SK-N-SH (cell line): ENCODE data around the gene PARP11.

Experiments
- EP300 ChIP-seq, 2 experiments: IDR thresholded peaks; 2 replicates each; pipeline versions ENCODE4 v1.4.0 to v1.6.1; 2012; ENCODE audit warnings: borderline replicate concordance in 1 of 2, low read depth in 1 of 2, low read length in 1 of 2
- EZH2phosphoT487 ChIP-seq: fragments of 200-600 bp; sonication (generic); IDR thresholded peaks from 2 replicates; pipeline ENCODE4 v1.6.1; 2017; ENCODE audit warnings: low read depth, mixed run types, mild to moderate bottlenecking, antibody characterized with exemption, moderate library complexity, borderline replicate concordance
- FOXM1 ChIP-seq: IDR thresholded peaks from 2 replicates; pipeline ENCODE4 v1.4.0; 2012; ENCODE audit warnings: low read depth, mild to moderate bottlenecking
- GABPA ChIP-seq: IDR thresholded peaks from 2 replicates; pipeline ENCODE4 v1.4.0; 2012; ENCODE audit warnings: low read depth, mild to moderate bottlenecking
- MXI1 ChIP-seq: IDR thresholded peaks from 2 replicates; pipeline ENCODE4 v1.6.1; 2012; ENCODE audit warnings: mild to moderate bottlenecking, low read depth, low read length, improper control_type of control experiment
- POLR2AphosphoS5 ChIP-seq: IDR thresholded peaks from 2 replicates; pipeline ENCODE4 v1.6.1; 2012; ENCODE audit warnings: low read depth, low read length
- RFX5 ChIP-seq: IDR thresholded peaks from 2 replicates; pipeline ENCODE4 v1.6.1; 2012; ENCODE audit warnings: mild to moderate bottlenecking, improper control_type of control experiment, low read length
- SIN3A ChIP-seq: IDR thresholded peaks from 2 replicates; pipeline ENCODE4 v1.6.1; 2012; ENCODE audit warnings: low read depth, mild to moderate bottlenecking, low read length, moderate library complexity, borderline replicate concordance
- TCF12 ChIP-seq: IDR thresholded peaks from 2 replicates; pipeline ENCODE4 v1.4.0; 2012
- TEAD4 ChIP-seq: IDR thresholded peaks from 2 replicates; pipeline ENCODE4 v1.4.0; 2012; ENCODE audit warnings: mild to moderate bottlenecking, borderline replicate concordance; ENCODE audit not compliant: insufficient read depth
- YY1 ChIP-seq: IDR thresholded peaks from 2 replicates; pipeline ENCODE4 v1.4.0; 2012; ENCODE audit warnings: low read depth, mild to moderate bottlenecking
- TF ChIP-seq, protein P1 (sequence below): fragments of 200-600 bp; sonication (generic); IDR thresholded peaks from 2 replicates; pipeline ENCODE4 v1.6.1; 2017; ENCODE audit warnings: antibody characterized with exemption, mild to moderate bottlenecking, moderate library complexity

DNA sequence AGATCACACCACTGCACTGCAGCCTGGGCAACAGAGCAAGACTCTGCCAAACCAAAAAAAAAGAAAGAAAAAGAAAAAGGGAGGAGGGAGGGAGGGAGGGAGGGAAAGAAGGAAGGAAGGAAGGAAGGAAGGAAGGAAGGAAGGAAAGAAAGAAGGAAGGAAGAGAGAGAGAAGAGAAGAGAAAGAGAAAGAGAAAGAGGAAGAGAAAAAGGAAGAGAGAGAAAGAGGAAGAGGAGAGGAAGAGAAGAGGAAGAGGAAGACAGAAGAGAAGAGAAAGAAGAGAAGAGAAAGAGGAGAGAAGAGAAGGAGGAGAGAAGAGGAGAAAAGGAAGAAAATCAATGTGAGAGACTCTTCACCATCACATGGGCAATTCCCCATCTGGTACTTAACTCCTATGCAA lies 62.7 kb downstream of the PARP11 start:
- TF ChIP-seq FOXM1 (no peak), SIN3A (no peak), YY1 (no peak), POLR2AphosphoS5 (no peak), RFX5 (no peak), GABPA (no peak), TEAD4 (no peak), TCF12 (no peak), EP300 (IDR thresholded peaks at IDR 0.05; ENCODE audit: borderline replicate concordance in 1 of 2, low read depth in 1 of 2, low read length in 1 of 2) (no peak), MXI1 (no peak), EZH2phosphoT487 (no peak)
- TF ChIP-seq, protein P1, sequence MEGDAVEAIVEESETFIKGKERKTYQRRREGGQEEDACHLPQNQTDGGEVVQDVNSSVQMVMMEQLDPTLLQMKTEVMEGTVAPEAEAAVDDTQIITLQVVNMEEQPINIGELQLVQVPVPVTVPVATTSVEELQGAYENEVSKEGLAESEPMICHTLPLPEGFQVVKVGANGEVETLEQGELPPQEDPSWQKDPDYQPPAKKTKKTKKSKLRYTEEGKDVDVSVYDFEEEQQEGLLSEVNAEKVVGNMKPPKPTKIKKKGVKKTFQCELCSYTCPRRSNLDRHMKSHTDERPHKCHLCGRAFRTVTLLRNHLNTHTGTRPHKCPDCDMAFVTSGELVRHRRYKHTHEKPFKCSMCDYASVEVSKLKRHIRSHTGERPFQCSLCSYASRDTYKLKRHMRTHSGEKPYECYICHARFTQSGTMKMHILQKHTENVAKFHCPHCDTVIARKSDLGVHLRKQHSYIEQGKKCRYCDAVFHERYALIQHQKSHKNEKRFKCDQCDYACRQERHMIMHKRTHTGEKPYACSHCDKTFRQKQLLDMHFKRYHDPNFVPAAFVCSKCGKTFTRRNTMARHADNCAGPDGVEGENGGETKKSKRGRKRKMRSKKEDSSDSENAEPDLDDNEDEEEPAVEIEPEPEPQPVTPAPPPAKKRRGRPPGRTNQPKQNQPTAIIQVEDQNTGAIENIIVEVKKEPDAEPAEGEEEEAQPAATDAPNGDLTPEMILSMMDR = no peak
